SK-N-SH (cell line): Measurements from ENCODE around the gene CYFIP2. TPM values are rescaled to one million over a fixed set of nuclear protein-coding genes. Genes with fewer than 3 reads are reported as not detected.

Source experiments
- CTCF ChIA-PET: fragments of 300-600, 350-600 bp; formaldehyde crosslinking; extraction: SDS; loops from one replicate; lab custom pipeline; 2021; lab: Yijun Ruan, JAX
- POLR2A ChIA-PET: fragments of 350-600 bp; sonication (Branson Sonifier 250); formaldehyde crosslinking; extraction: SDS; loops from one replicate; lab custom pipeline; 2020; ENCODE audit warnings: antibody characterized with exemption, inconsistent platforms; lab: Yijun Ruan, JAX
- DNase-seq: peaks from one replicate; pipeline ENCODE4 v3.0.0; 2012
- H2AFZ ChIP-seq: fragments of 200-600 bp; sonication (generic); 2 replicates; pipeline ENCODE4 v1.8.1; 2016; ENCODE audit warnings: antibody characterized with exemption, mild to moderate bottlenecking, low read depth
- H3F3A ChIP-seq: fragments of 200-600 bp; sonication (generic); replicated peaks from 2 replicates; pipeline ENCODE3; 2016; ENCODE audit warnings: antibody characterized with exemption, mild to moderate bottlenecking; ENCODE audit not compliant: insufficient read depth
- H3K27ac ChIP-seq, 2 experiments: fragments of 200-500 bp in 1 of 2; fragments of 200-600 bp in 1 of 2; sonication (Bioruptor generic) in 1 of 2; sonication (generic), shearing (Covaris generic) in 1 of 2; 2 replicates each; pipeline versions ENCODE4 v1.5.1 to v1.6.1; 2014 to 2016; ENCODE audit warnings: low read depth in 2 of 2, inconsistent platforms in 1 of 2, low read length in 1 of 2, mild to moderate bottlenecking in 1 of 2, mixed read lengths in 1 of 2
- H3K27me3 ChIP-seq: fragments of 200-600 bp; sonication (generic), shearing (Covaris generic); 2 replicates; pipeline ENCODE4 v1.6.1; 2016; ENCODE audit warnings: mixed run types; ENCODE audit not compliant: insufficient read depth
- H3K36me3 ChIP-seq, 2 experiments: fragments of 200-500 bp in 1 of 2; fragments of 200-600 bp in 1 of 2; sonication (Bioruptor generic) in 1 of 2; sonication (generic) in 1 of 2; replicated peaks in 1 of 2; 2 replicates each; pipeline versions ENCODE3 to v1.5.1; 2014 to 2016; ENCODE audit warnings: low read length in 1 of 2, mild to moderate bottlenecking in 1 of 2; ENCODE audit not compliant: insufficient read depth in 2 of 2, control insufficient read depth in 1 of 2
- H3K4me1 ChIP-seq, 2 experiments: fragments of 200-500 bp in 1 of 2; fragments of 200-600 bp in 1 of 2; sonication (Bioruptor generic) in 1 of 2; sonication (generic), shearing (Covaris generic) in 1 of 2; 2 replicates each; pipeline versions ENCODE4 v1.5.1 to v1.6.1; 2014 to 2016; ENCODE audit warnings: low read depth in 1 of 2, low read length in 1 of 2, mixed run types in 1 of 2; ENCODE audit not compliant: insufficient read depth in 2 of 2, control insufficient read depth in 1 of 2
- H3K4me2 ChIP-seq: fragments of 200-600 bp; sonication (generic), shearing (Covaris generic); 2 replicates; pipeline ENCODE4 v1.6.1; 2017; ENCODE audit warnings: mixed run types
- H3K4me3 ChIP-seq, 2 experiments: fragments of 200-500 bp in 1 of 2; fragments of 200-600 bp in 1 of 2; sonication (Bioruptor generic) in 1 of 2; sonication (generic), shearing (Covaris generic) in 1 of 2; 2 replicates each; pipeline versions ENCODE4 v1.5.1 to v1.8.1; 2014 to 2016; ENCODE audit warnings: low read depth in 2 of 2, inconsistent platforms in 1 of 2, low read length in 1 of 2, mild to moderate bottlenecking in 1 of 2, mixed read lengths in 1 of 2, moderate library complexity in 1 of 2
- H3K79me2 ChIP-seq: fragments of 200-600 bp; sonication (generic); 2 replicates; pipeline ENCODE4 v1.8.1; 2017; ENCODE audit warnings: mild to moderate bottlenecking; ENCODE audit not compliant: insufficient read depth
- H3K9ac ChIP-seq: fragments of 200-600 bp; sonication (generic); 2 replicates; pipeline ENCODE4 v1.6.1; 2017; ENCODE audit warnings: mixed run types
- H3K9me2 ChIP-seq: fragments of 200-600 bp; sonication (generic); 2 replicates; pipeline ENCODE4 v1.6.1; 2017; ENCODE audit warnings: mixed run types
- H3K9me3 ChIP-seq: fragments of 200-600 bp; sonication (generic); 2 replicates; pipeline ENCODE4 v1.6.1; 2017; ENCODE audit warnings: mixed run types, mild to moderate bottlenecking, moderate library complexity
- H4K20me1 ChIP-seq: fragments of 200-600 bp; sonication (generic); 2 replicates; pipeline ENCODE4 v1.6.1; 2017; ENCODE audit warnings: mild to moderate bottlenecking, mixed run types; ENCODE audit not compliant: insufficient read depth
- FOSL2 ChIP-seq: IDR thresholded peaks from 2 replicates; pipeline ENCODE4 v1.4.0; 2012; ENCODE audit warnings: low read depth, mild to moderate bottlenecking, moderate library complexity, borderline replicate concordance
- FOXM1 ChIP-seq: IDR thresholded peaks from 2 replicates; pipeline ENCODE4 v1.4.0; 2012; ENCODE audit warnings: low read depth, mild to moderate bottlenecking
- GABPA ChIP-seq: IDR thresholded peaks from 2 replicates; pipeline ENCODE4 v1.4.0; 2012; ENCODE audit warnings: low read depth, mild to moderate bottlenecking
- JUND ChIP-seq: IDR thresholded peaks from 2 replicates; pipeline ENCODE4 v1.4.0; 2012
- MEF2A ChIP-seq: IDR thresholded peaks from 2 replicates; pipeline ENCODE4 v1.4.0; 2012; ENCODE audit warnings: low read depth, borderline replicate concordance
- NFIC ChIP-seq: IDR thresholded peaks from 2 replicates; pipeline ENCODE4 v1.4.0; 2012; ENCODE audit warnings: borderline replicate concordance
- PBX3 ChIP-seq: IDR thresholded peaks from 2 replicates; pipeline ENCODE4; 2012
- POLR2AphosphoS5 ChIP-seq: IDR thresholded peaks from 2 replicates; pipeline ENCODE4 v1.6.1; 2012; ENCODE audit warnings: low read depth, low read length
- REST ChIP-seq: IDR thresholded peaks from 2 replicates; pipeline ENCODE4 v1.6.1; 2012; ENCODE audit warnings: mild to moderate bottlenecking, low read depth, low read length, moderate library complexity
- RXRA ChIP-seq: IDR thresholded peaks from 2 replicates; pipeline ENCODE4 v1.4.0; 2012; ENCODE audit warnings: low read depth, mild to moderate bottlenecking, borderline replicate concordance
- TEAD4 ChIP-seq: IDR thresholded peaks from 2 replicates; pipeline ENCODE4 v1.4.0; 2012; ENCODE audit warnings: mild to moderate bottlenecking, borderline replicate concordance; ENCODE audit not compliant: insufficient read depth
- YY1 ChIP-seq: IDR thresholded peaks from 2 replicates; pipeline ENCODE4 v1.4.0; 2012; ENCODE audit warnings: low read depth, mild to moderate bottlenecking
- polyA plus RNA-seq, 3 experiments: library from polyadenylated mRNA; depleted of rRNA; stranded (reverse); fragments of >200 nt; gene quantifications; 2 replicates each; pipeline ENCODE4 v1.2.3, GENCODE V29; 2012
- TF ChIP-seq, protein P1 (sequence below): fragments of 150-350 bp; IDR thresholded peaks from 2 replicates; pipeline ENCODE4 v1.6.1; 2016; ENCODE audit warnings: mild to moderate bottlenecking, low read depth, low read length
- TF ChIP-seq, protein P2 (sequence below): fragments of 150-350 bp; IDR thresholded peaks from 2 replicates; pipeline ENCODE4 v1.6.1; 2017; ENCODE audit warnings: antibody characterized with exemption, low read length, low read depth, borderline replicate concordance

Gene CYFIP2
- polyA plus RNA-seq, 1 of the 3 experiments (the other 2 are of a cell fraction): 20.1 TPM

DNA sequence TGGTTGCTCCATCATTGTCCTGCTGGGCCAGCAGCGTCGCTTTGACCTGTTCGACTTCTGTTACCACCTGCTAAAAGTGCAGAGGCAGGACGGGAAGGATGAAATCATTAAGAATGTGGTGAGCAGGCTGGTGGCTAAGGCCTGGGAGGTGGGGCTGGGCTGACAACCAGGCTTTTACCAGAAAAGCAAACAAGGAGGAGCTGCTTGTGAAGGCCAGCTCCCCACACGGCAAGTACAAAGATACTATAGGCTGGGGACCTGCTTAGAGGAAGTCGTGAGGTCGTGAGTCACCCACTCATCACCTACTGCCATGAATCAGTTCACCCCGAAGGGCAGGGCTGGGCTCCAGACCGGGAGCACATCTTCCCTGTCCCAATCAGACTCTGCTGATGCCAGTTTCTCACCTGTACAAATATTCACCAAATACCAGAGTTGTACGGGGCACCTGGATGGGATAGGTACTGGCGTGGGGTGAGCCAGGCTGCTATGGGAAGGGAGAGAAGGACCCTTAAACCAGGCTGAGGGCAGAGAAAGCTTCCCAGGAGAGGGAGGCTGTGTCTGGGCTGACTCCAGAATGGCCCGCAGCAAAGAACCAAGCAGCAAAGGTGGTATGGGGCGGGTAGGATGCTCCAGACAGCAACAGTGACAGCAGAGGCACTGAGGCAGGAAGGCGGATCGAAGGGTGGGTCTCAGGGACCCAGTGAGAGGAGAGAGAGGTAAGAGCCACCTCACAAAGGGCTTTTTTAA, 124.8 kb downstream of the CYFIP2 start (continued):
- TF ChIP-seq, protein P1, sequence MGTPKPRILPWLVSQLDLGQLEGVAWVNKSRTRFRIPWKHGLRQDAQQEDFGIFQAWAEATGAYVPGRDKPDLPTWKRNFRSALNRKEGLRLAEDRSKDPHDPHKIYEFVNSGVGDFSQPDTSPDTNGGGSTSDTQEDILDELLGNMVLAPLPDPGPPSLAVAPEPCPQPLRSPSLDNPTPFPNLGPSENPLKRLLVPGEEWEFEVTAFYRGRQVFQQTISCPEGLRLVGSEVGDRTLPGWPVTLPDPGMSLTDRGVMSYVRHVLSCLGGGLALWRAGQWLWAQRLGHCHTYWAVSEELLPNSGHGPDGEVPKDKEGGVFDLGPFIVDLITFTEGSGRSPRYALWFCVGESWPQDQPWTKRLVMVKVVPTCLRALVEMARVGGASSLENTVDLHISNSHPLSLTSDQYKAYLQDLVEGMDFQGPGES: no peak
- TF ChIP-seq FOSL2 (peak; percentile 86), RXRA (0 out of 2 replicates have a peak, but pooled peaks have one; percentile 38), PBX3 (peak; percentile 70), TEAD4 (no peak), FOXM1 (no peak), NFIC (peak; percentile 66), JUND (peak; percentile 82)

GRCh38 chr5:157398305-157398704, 132.4 kb downstream of the CYFIP2 start:
- no peak overlapping the region for H2AFZ ChIP-seq
- no peaks in the 10 kb centered on the region for H3K4me1 ChIP-seq
- no peak for DNase-seq
- no peaks in the 10 kb centered on the region for H4K20me1 ChIP-seq
- CTCF ChIA-PET: interaction anchor here (1.1 kb wide), 1 partner anchor 34 kb away, joined by 4 read pairs; no protein-coding TSS in a partner anchor
- no peaks in the 10 kb centered on the region for H3K27me3 ChIP-seq
- no peak for TF ChIP-seq POLR2AphosphoS5
- TF ChIP-seq, protein P2, sequence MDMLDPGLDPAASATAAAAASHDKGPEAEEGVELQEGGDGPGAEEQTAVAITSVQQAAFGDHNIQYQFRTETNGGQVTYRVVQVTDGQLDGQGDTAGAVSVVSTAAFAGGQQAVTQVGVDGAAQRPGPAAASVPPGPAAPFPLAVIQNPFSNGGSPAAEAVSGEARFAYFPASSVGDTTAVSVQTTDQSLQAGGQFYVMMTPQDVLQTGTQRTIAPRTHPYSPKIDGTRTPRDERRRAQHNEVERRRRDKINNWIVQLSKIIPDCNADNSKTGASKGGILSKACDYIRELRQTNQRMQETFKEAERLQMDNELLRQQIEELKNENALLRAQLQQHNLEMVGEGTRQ: no peak
- TF ChIP-seq MEF2A: no peak
- no peak for TF ChIP-seq JUND
- no peak for TF ChIP-seq REST
- no peak for TF ChIP-seq RXRA
- TF ChIP-seq PBX3: no peak
- no peak for TF ChIP-seq FOSL2
- TF ChIP-seq, protein P1: no peak
- TF ChIP-seq NFIC: no peak
- TF ChIP-seq GABPA: no peak
- TF ChIP-seq YY1: no peak
- no peak overlapping the region for H3K4me2 ChIP-seq
- peaks cover 6% of the 10 kb centered on the region for H3K9me3 ChIP-seq
- POLR2A ChIA-PET: no interaction called here
- H3K4me3 ChIP-seq: no peak overlapping the region
- peaks cover 0 to 3% of the 10 kb centered on the region in 2 experiments for H3K36me3 ChIP-seq
- no peaks in the 10 kb centered on the region for H3K79me2 ChIP-seq
- H3F3A ChIP-seq: no peaks in the 10 kb centered on the region
- H3K27ac ChIP-seq: no peak overlapping the region
- no peaks in the 10 kb centered on the region for H3K9me2 ChIP-seq
- no peak overlapping the region for H3K9ac ChIP-seq
